H9 (cell line): ENCODE results near the gene CYB5A. TPM values are rescaled to one million over a fixed set of nuclear protein-coding genes. Genes with fewer than 3 reads are reported as not detected.

Experiments used
- DNase-seq: peaks from one replicate; pipeline ENCODE4 v3.0.0-alpha.2; 2017
- H2AFZ ChIP-seq: one replicate; pipeline ENCODE4 v1.6.1; 2013; ENCODE audit warnings: mild to moderate bottlenecking, low read length, control low read depth, moderate library complexity
- H2AK5ac ChIP-seq: 2 replicates; pipeline ENCODE4 v1.6.1; 2013; ENCODE audit warnings: low read length, control low read depth, mixed read lengths; ENCODE audit not compliant: insufficient read length
- H2BK120ac ChIP-seq: one replicate; pipeline ENCODE4 v1.6.1; 2013; ENCODE audit warnings: low read depth, mild to moderate bottlenecking, low read length, control low read depth, inconsistent platforms; ENCODE audit not compliant: poor library complexity, severe bottlenecking
- H2BK12ac ChIP-seq: 2 replicates; pipeline ENCODE4 v1.6.1; 2013; ENCODE audit warnings: low read length, control low read depth, mixed read lengths, low read depth; ENCODE audit not compliant: insufficient read length
- H2BK15ac ChIP-seq: 2 replicates; pipeline ENCODE4 v1.6.1; 2013; ENCODE audit warnings: low read depth, low read length, control low read depth
- H2BK20ac ChIP-seq: one replicate; pipeline ENCODE4 v1.6.1; 2013; ENCODE audit warnings: low read depth, mild to moderate bottlenecking, low read length, control low read depth, inconsistent platforms; ENCODE audit not compliant: poor library complexity, severe bottlenecking
- H2BK5ac ChIP-seq: 2 replicates; pipeline ENCODE4 v1.6.1; 2013; ENCODE audit warnings: low read length, control low read depth, mixed read lengths; ENCODE audit not compliant: insufficient read length
- H3K14ac ChIP-seq: 2 replicates; pipeline ENCODE4 v1.6.1; 2013; ENCODE audit warnings: low read length, control low read depth; ENCODE audit not compliant: insufficient read depth
- H3K18ac ChIP-seq: 2 replicates; pipeline ENCODE4 v1.6.1; 2013; ENCODE audit warnings: low read depth, mild to moderate bottlenecking, mixed read lengths, low read length, control low read depth; ENCODE audit not compliant: insufficient read length
- H3K23ac ChIP-seq: 2 replicates; pipeline ENCODE4 v1.6.1; 2013; ENCODE audit warnings: low read length, control low read depth, mixed read lengths, low read depth; ENCODE audit not compliant: insufficient read length
- H3K23me2 ChIP-seq: 2 replicates; pipeline ENCODE4 v1.6.1; 2013; ENCODE audit warnings: low read depth, mild to moderate bottlenecking, mixed read lengths, low read length, control low read depth; ENCODE audit not compliant: insufficient read length, poor library complexity, severe bottlenecking
- H3K27ac ChIP-seq: 2 replicates; pipeline ENCODE4 v1.5.1; 2013; ENCODE audit warnings: low read length, control low read depth, mixed read lengths, low read depth; ENCODE audit not compliant: insufficient read length
- H3K27me3 ChIP-seq: 2 replicates; pipeline ENCODE4 v1.6.1; 2013; ENCODE audit warnings: low read length, control low read depth, inconsistent platforms; ENCODE audit not compliant: insufficient read depth
- H3K4ac ChIP-seq: 2 replicates; pipeline ENCODE4 v1.6.1; 2013; ENCODE audit warnings: low read depth, mild to moderate bottlenecking, control low read depth, inconsistent platforms, low read length, moderate library complexity
- H3K4me1 ChIP-seq: 2 replicates; pipeline ENCODE4 v1.6.1; 2013; ENCODE audit warnings: low read length, control low read depth, inconsistent platforms; ENCODE audit not compliant: insufficient read depth
- H3K4me2 ChIP-seq: 2 replicates; pipeline ENCODE4 v1.6.1; 2013; ENCODE audit warnings: low read length, control low read depth, mixed read lengths; ENCODE audit not compliant: insufficient read length, insufficient read depth
- H3K56ac ChIP-seq: 2 replicates; pipeline ENCODE4 v1.6.1; 2013; ENCODE audit warnings: low read depth, mild to moderate bottlenecking, mixed read lengths, low read length, control low read depth; ENCODE audit not compliant: insufficient read length
- H3K79me1 ChIP-seq: 2 replicates; pipeline ENCODE4 v1.6.1; 2013; ENCODE audit warnings: low read depth, mild to moderate bottlenecking, moderate library complexity, low read length, control low read depth, inconsistent platforms; ENCODE audit not compliant: insufficient read depth, poor library complexity, severe bottlenecking
- H3K79me2 ChIP-seq: 2 replicates; pipeline ENCODE4 v1.6.1; 2013; ENCODE audit warnings: low read length, control low read depth, inconsistent platforms; ENCODE audit not compliant: insufficient read depth
- H3K9ac ChIP-seq: 2 replicates; pipeline ENCODE4 v1.6.1; 2013; ENCODE audit warnings: low read length, control low read depth, mixed read lengths; ENCODE audit not compliant: insufficient read length; ENCODE audit errors: extremely low read depth
- H3K9me3 ChIP-seq: one replicate; pipeline ENCODE4 v1.6.1; 2013; ENCODE audit warnings: low read depth, low read length, inconsistent platforms; ENCODE audit not compliant: control insufficient read depth
- H3T11ph ChIP-seq: one replicate; pipeline ENCODE4 v1.6.1; 2013; ENCODE audit warnings: mild to moderate bottlenecking, low read length, control low read depth, inconsistent platforms
- H4K20me1 ChIP-seq: one replicate; pipeline ENCODE4 v1.6.1; 2013; ENCODE audit not compliant: control insufficient read depth, insufficient read length, insufficient read depth
- H4K5ac ChIP-seq: 2 replicates; pipeline ENCODE4 v1.6.1; 2013; ENCODE audit warnings: low read depth, mild to moderate bottlenecking, mixed read lengths, low read length, control low read depth; ENCODE audit not compliant: insufficient read length
- H4K8ac ChIP-seq: replicated peaks from 2 replicates; pipeline ENCODE4 v1.6.1; 2013; ENCODE audit warnings: low read length, control low read depth, mixed read lengths, low read depth; ENCODE audit not compliant: insufficient read length
- H4K91ac ChIP-seq: 2 replicates; pipeline ENCODE4 v1.6.1; 2013; ENCODE audit warnings: low read depth, mild to moderate bottlenecking, moderate library complexity, mixed read lengths, low read length, control low read depth; ENCODE audit not compliant: insufficient read length
- H3K27ac Mint-ChIP-seq, 3 experiments: 2 replicates in 2 of 3; 3 replicates in 1 of 3; pipeline ENCODE4 v1.8.0; 2020 to 2021; ENCODE audit warnings: mixed read lengths in 3 of 3, mild to moderate bottlenecking in 1 of 3, moderate library complexity in 1 of 3
- H3K27me3 Mint-ChIP-seq: 2 replicates; pipeline ENCODE4 v1.8.0; 2021; ENCODE audit warnings: low read depth, mild to moderate bottlenecking, moderate library complexity, mixed read lengths
- H3K36me3 Mint-ChIP-seq, 3 experiments: 2 replicates in 2 of 3; 3 replicates in 1 of 3; pipeline ENCODE4 v1.8.0; 2020 to 2021; ENCODE audit warnings: low read depth in 3 of 3, mixed read lengths in 3 of 3; ENCODE audit not compliant: insufficient read depth in 1 of 3
- H3K4me1 Mint-ChIP-seq, 2 experiments: 2 replicates each; pipeline ENCODE4 v1.8.0; 2020; ENCODE audit warnings: mixed read lengths in 2 of 2
- H3K4me3 Mint-ChIP-seq, 2 experiments: 2 replicates in 1 of 2; 3 replicates in 1 of 2; pipeline ENCODE4 v1.8.0; 2020 to 2021; ENCODE audit warnings: mild to moderate bottlenecking in 2 of 2, mixed read lengths in 2 of 2, moderate library complexity in 1 of 2
- H3K9me3 Mint-ChIP-seq, 2 experiments: 2 replicates in 1 of 2; 3 replicates in 1 of 2; pipeline ENCODE4 v1.8.0; 2020; ENCODE audit warnings: mild to moderate bottlenecking in 2 of 2, mixed read lengths in 2 of 2, moderate library complexity in 1 of 2
- CTCF ChIP-seq: fragments of 200-600 bp; sonication (generic); conservative IDR thresholded peaks from 3 replicates; pipeline ENCODE4 v1.8.0; 2021; ENCODE audit warnings: antibody characterized with exemption, mild to moderate bottlenecking
- WGBS: extraction: QIAGEN DNeasy Blood & Tissue Kit; methylation state at CpG from one replicate; pipeline ENCODE4 v1.1.7; 2013; ENCODE audit warnings: missing lambda C conversion rate, low lambda C conversion rate, mixed read lengths; ENCODE audit not compliant: insufficient read length; ENCODE audit errors: extremely low coverage; 5-methylcytosine and 5-hydroxymethylcytosine counted together
- total RNA-seq: library from RNA; stranded (reverse); gene quantifications from 2 replicates; pipeline ENCODE4 v1.2.1, GENCODE V29; 2021

CYB5A gene
- total RNA-seq, 1 experiment from 2014 or later: 93.2 TPM

GRCh38 chr18:74329688-74330205, 38.0 kb upstream of the CYB5A start:
- Histone ChIP-seq H3K27ac (no peak overlapping the region), H3K9me3 (no peaks in the 10 kb centered on the region), H2BK12ac (no peak overlapping the region), H3K4ac (no peak overlapping the region), H4K91ac (no peak overlapping the region), H3K18ac (no peak overlapping the region), H3K79me2 (no peaks in the 10 kb centered on the region), H3K27me3 (no peaks in the 10 kb centered on the region), H3K14ac (no peak overlapping the region), H2BK20ac (no peak overlapping the region), H3K4me2 (no peak overlapping the region), H3K4me1 (no peaks in the 10 kb centered on the region), H4K20me1 (no peaks in the 10 kb centered on the region), H3K56ac (no peak overlapping the region), H4K8ac (no peak overlapping the region), H3T11ph (no peak overlapping the region), H3K23me2 (no peaks in the 10 kb centered on the region), H2BK120ac (no peak overlapping the region), H4K5ac (no peak overlapping the region), H3K79me1 (no peaks in the 10 kb centered on the region), H2AK5ac (no peak overlapping the region), H2AFZ (no peak overlapping the region), H3K9ac (no peak overlapping the region), H3K23ac (no peak overlapping the region), H2BK15ac (no peak overlapping the region), H2BK5ac (no peak overlapping the region)
- peaks cover 0 to 2% of the 10 kb centered on the region in 2 experiments; a peak in 2 of 5 replicates for H3K9me3 Mint-ChIP-seq
- H3K27ac Mint-ChIP-seq: no peak overlapping the region
- H3K4me1 Mint-ChIP-seq: peaks cover 8 to 9% of the 10 kb centered on the region in 2 experiments
- H3K4me3 Mint-ChIP-seq: no peak overlapping the region
- H3K27me3 Mint-ChIP-seq: no peaks in the 10 kb centered on the region
- DNase-seq: no peak
- WGBS: no CpG with 5 or more reads among the region's 1 CpG
- TF ChIP-seq CTCF: no peak
- no peaks in the 10 kb centered on the region for H3K36me3 Mint-ChIP-seq
